Astrocyte (in vitro differentiated cells and primary cell): ENCODE data around the gene OR56A3. TPM values are rescaled to one million over a fixed set of nuclear protein-coding genes. Genes with fewer than 3 reads are reported as not detected.

ENCODE experiments used
- DNase-seq: peaks from one replicate; pipeline ENCODE4 v3.0.0-alpha.2; 2010; ENCODE audit warnings: low read depth
- FAIRE-seq: peaks from 2 replicates; lab custom pipeline; 2011; peaks lifted over from hg19 to GRCh38; lab: Jason Lieb, UNC
- H2AFZ ChIP-seq: 2 replicates; pipeline ENCODE4 v1.6.0; 2012; ENCODE audit warnings: low read depth, low read length, inconsistent platforms
- H3K27ac ChIP-seq: 2 replicates; pipeline ENCODE4 v1.5.1; 2011; ENCODE audit warnings: low read depth, low read length, inconsistent platforms
- H3K27me3 ChIP-seq: 2 replicates; pipeline ENCODE4 v1.6.0; 2011; ENCODE audit warnings: low read length, inconsistent platforms; ENCODE audit not compliant: insufficient read depth
- H3K36me3 ChIP-seq: 2 replicates; pipeline ENCODE4 v1.5.1; 2011; ENCODE audit warnings: low read length, inconsistent platforms; ENCODE audit not compliant: insufficient read depth
- H3K4me1 ChIP-seq: 2 replicates; pipeline ENCODE4 v1.5.1; 2011; ENCODE audit warnings: low read length, inconsistent platforms; ENCODE audit not compliant: insufficient read depth
- H3K4me2 ChIP-seq: 2 replicates; pipeline ENCODE4 v1.6.0; 2012; ENCODE audit warnings: low read length, inconsistent platforms
- H3K4me3 ChIP-seq: 2 replicates; pipeline ENCODE4 v1.5.1; 2011; ENCODE audit warnings: low read depth, mild to moderate bottlenecking, low read length, inconsistent platforms; ENCODE audit not compliant: insufficient read depth
- H3K79me2 ChIP-seq: 2 replicates; pipeline ENCODE4 v1.6.0; 2012; ENCODE audit warnings: mild to moderate bottlenecking, low read length, inconsistent platforms; ENCODE audit not compliant: insufficient read depth
- H3K9ac ChIP-seq: 2 replicates; pipeline ENCODE4 v1.6.0; 2012; ENCODE audit warnings: mild to moderate bottlenecking, low read length, inconsistent platforms
- H3K9me3 ChIP-seq: 2 replicates; pipeline ENCODE4 v1.5.1; 2012; ENCODE audit warnings: low read depth, mild to moderate bottlenecking, low read length, inconsistent platforms; ENCODE audit not compliant: insufficient read depth
- H4K20me1 ChIP-seq: 2 replicates; pipeline ENCODE4 v1.6.0; 2012; ENCODE audit warnings: low read length, inconsistent platforms; ENCODE audit not compliant: insufficient read depth
- H3K27ac Mint-ChIP-seq: one replicate; pipeline ENCODE4 v1.8.0; 2021; ENCODE audit warnings: mild to moderate bottlenecking, mixed read lengths; ENCODE audit not compliant: unreplicated experiment
- H3K27me3 Mint-ChIP-seq: one replicate; pipeline ENCODE4 v1.8.0; 2021; ENCODE audit warnings: low read depth, mixed read lengths; ENCODE audit not compliant: unreplicated experiment
- H3K36me3 Mint-ChIP-seq: one replicate; pipeline ENCODE4 v1.8.0; 2021; ENCODE audit warnings: low read depth, mixed read lengths; ENCODE audit not compliant: unreplicated experiment
- H3K4me1 Mint-ChIP-seq: one replicate; pipeline ENCODE4 v1.8.0; 2021; ENCODE audit warnings: low read depth, mixed read lengths; ENCODE audit not compliant: unreplicated experiment
- H3K4me3 Mint-ChIP-seq: one replicate; pipeline ENCODE4 v1.8.0; 2021; ENCODE audit warnings: mild to moderate bottlenecking, moderate library complexity, mixed read lengths; ENCODE audit not compliant: unreplicated experiment
- H3K9me3 Mint-ChIP-seq: one replicate; pipeline ENCODE4 v1.8.0; 2021; ENCODE audit warnings: mild to moderate bottlenecking, mixed read lengths; ENCODE audit not compliant: unreplicated experiment
- CTCF ChIP-seq: IDR thresholded peaks from 2 replicates; pipeline ENCODE4 v1.5.1; 2011; ENCODE audit warnings: low read depth, mild to moderate bottlenecking, inconsistent platforms, low read length, moderate library complexity; ENCODE audit not compliant: insufficient read depth
- EZH2 ChIP-seq: IDR thresholded peaks from 2 replicates; pipeline ENCODE4 v1.6.1; 2012; ENCODE audit warnings: mild to moderate bottlenecking, low read length, inconsistent platforms; ENCODE audit not compliant: insufficient read depth
- total RNA-seq: library from RNA; stranded (reverse); gene quantifications from 2 replicates; pipeline ENCODE4 v1.2.1, GENCODE V29; 2021

The OR56A3 gene
- total RNA-seq, 1 donor from 2014 or later, result not detected

- Mint-ChIP-seq H3K27ac (no peak overlapping the region), H3K27me3 (no peaks in the 10 kb centered on the region), H3K9me3 (peaks cover 3% of the 10 kb centered on the region), H3K36me3 (no peaks in the 10 kb centered on the region), H3K4me1 (no peaks in the 10 kb centered on the region), H3K4me3 (no peak overlapping the region)
- Histone ChIP-seq H3K4me1 (no peaks in the 10 kb centered on the region), H2AFZ (no peak overlapping the region), H3K36me3 (no peaks in the 10 kb centered on the region), H3K79me2 (no peaks in the 10 kb centered on the region), H3K4me2 (no peak overlapping the region), H3K27ac (no peak overlapping the region), H3K27me3 (no peaks in the 10 kb centered on the region), H3K9ac (no peak overlapping the region), H3K4me3 (no peak overlapping the region), H4K20me1 (no peaks in the 10 kb centered on the region), H3K9me3 (peaks cover 7% of the 10 kb centered on the region)
- FAIRE-seq, result no peak
- DNase-seq, result no peak
- TF ChIP-seq EZH2, result no peak
- TF ChIP-seq CTCF, result no peak
Observed at GRCh38 chr11:5910540-5910939, 31.5 kb upstream of the OR56A3 start.

GRCh38 chr11:5922749-5923426 lies 19.2 kb upstream of the OR56A3 start:
- Histone ChIP-seq H3K27ac (no peak overlapping the region), H3K27me3 (no peaks in the 10 kb centered on the region), H4K20me1 (no peaks in the 10 kb centered on the region), H3K36me3 (no peaks in the 10 kb centered on the region), H3K9ac (no peak overlapping the region), H3K9me3 (peaks cover 2% of the 10 kb centered on the region), H3K4me1 (no peaks in the 10 kb centered on the region), H2AFZ (no peak overlapping the region), H3K4me3 (no peak overlapping the region), H3K79me2 (no peaks in the 10 kb centered on the region), H3K4me2 (no peak overlapping the region)
- TF ChIP-seq CTCF (no peak), EZH2 (no peak)
- no peak overlapping the region for H3K4me3 Mint-ChIP-seq
- peaks cover 5% of the 10 kb centered on the region for H3K4me1 Mint-ChIP-seq
- peaks cover 4% of the 10 kb centered on the region for H3K9me3 Mint-ChIP-seq
- H3K27me3 Mint-ChIP-seq, result no peaks in the 10 kb centered on the region
- H3K27ac Mint-ChIP-seq, result no peak overlapping the region
- no peak for FAIRE-seq
- no peak for DNase-seq
- no peaks in the 10 kb centered on the region for H3K36me3 Mint-ChIP-seq

GRCh38 chr11:5923427-5923776 lies 18.6 kb upstream of the OR56A3 start:
- Histone ChIP-seq H3K4me2 (no peak overlapping the region), H3K27me3 (no peaks in the 10 kb centered on the region), H4K20me1 (no peaks in the 10 kb centered on the region), H3K36me3 (no peaks in the 10 kb centered on the region), H3K4me3 (no peak overlapping the region), H3K9ac (no peak overlapping the region), H3K9me3 (peaks cover 4% of the 10 kb centered on the region), H3K4me1 (no peaks in the 10 kb centered on the region), H2AFZ (no peak overlapping the region), H3K27ac (no peak overlapping the region), H3K79me2 (no peaks in the 10 kb centered on the region)
- Mint-ChIP-seq H3K27ac (peak overlapping the region; percentile 73), H3K27me3 (no peaks in the 10 kb centered on the region), H3K36me3 (no peaks in the 10 kb centered on the region), H3K4me1 (peaks cover 5% of the 10 kb centered on the region), H3K4me3 (no peak overlapping the region), H3K9me3 (peaks cover 4% of the 10 kb centered on the region)
- DNase-seq (no peak), FAIRE-seq (no peak)
- TF ChIP-seq EZH2 (no peak), CTCF (no peak)
